ENCODE results near the gene ARAP3. TPM values are rescaled to one million over a fixed set of nuclear protein-coding genes. Genes with fewer than 3 reads are reported as not detected.

ARAP3 gene
- total RNA-seq, 1 donor from 2014 or later: 8.3 TPM

- intact Hi-C loops (cut with micrococcal nuclease): no loop called here
These were observed 32.9 kb downstream of the ARAP3 start for GRCh38 chr5:141649056-141649688.

GRCh38 chr5:141647851-141648250 is 34.2 kb downstream of the ARAP3 start:
- intact Hi-C loops (cut with micrococcal nuclease): no loop called here

- intact Hi-C loops (cut with micrococcal nuclease): no loop called here
These were observed 34.8 kb downstream of the ARAP3 start for GRCh38 chr5:141647242-141647641.

GRCh38 chr5:141646026-141646425 is 36.0 kb downstream of the ARAP3 start:
- intact Hi-C loops (cut with micrococcal nuclease): no loop called here

- intact Hi-C loops (cut with micrococcal nuclease): no loop called here
These were observed 40.3 kb downstream of the ARAP3 start for GRCh38 chr5:141641634-141642267.

GRCh38 chr5:141640698-141641097 is 41.3 kb downstream of the ARAP3 start:
- intact Hi-C loops (cut with micrococcal nuclease): no loop called here

GRCh38 chr5:141640051-141640415 is 42.0 kb downstream of the ARAP3 start:
- intact Hi-C loops (cut with micrococcal nuclease): no loop called here

GRCh38 chr5:141639357-141640050 is 42.5 kb downstream of the ARAP3 start:
- intact Hi-C loops (cut with micrococcal nuclease): loop anchor here (5.0 to 10.0 kb wide), 4 partner anchors 43 to 1237 kb away; partner anchors contain the start of genes ANKHD1, APBB3, ARAP3 and NDFIP1

- intact Hi-C loops (cut with micrococcal nuclease): loop anchor here (1.0 to 10.0 kb wide), 5 partner anchors 44 to 1236 kb away; partner anchors contain the start of genes ANKHD1, APBB3, ARAP3 and NDFIP1
These were observed 43.3 kb downstream of the ARAP3 start for GRCh38 chr5:141638771-141639170.

GRCh38 chr5:141637767-141638419 is 44.1 kb downstream of the ARAP3 start:
- intact Hi-C loops (cut with micrococcal nuclease): loop anchor here (1.0 to 10.0 kb wide), 7 partner anchors 44 to 1236 kb away; partner anchors contain the start of genes ANKHD1, APBB3, ARAP3 and NDFIP1

GRCh38 chr5:141637123-141637766 is 44.8 kb downstream of the ARAP3 start:
- intact Hi-C loops (cut with micrococcal nuclease): loop anchor here (1.0 to 10.0 kb wide), 6 partner anchors 45 to 1235 kb away; partner anchors contain the start of genes ANKHD1, APBB3, ARAP3 and NDFIP1

- intact Hi-C loops (cut with micrococcal nuclease): loop anchor here (1.0 to 10.0 kb wide), 14 partner anchors 13 to 1234 kb away; partner anchors contain the start of genes ANKHD1, APBB3, ARAP3 and FCHSD1
These were observed 45.5 kb downstream of the ARAP3 start, which contains the start of the genes HDAC3 and RELL2 for GRCh38 chr5:141636413-141637122. TSS of gene HDAC3 (minus strand) at chr5:141636849. CDS start at chr5:141636790, 59 bp downstream. TSS of gene RELL2 (plus strand) at chr5:141636997. CDS start at chr5:141638226, 1,229 bp downstream.

- intact Hi-C loops (cut with micrococcal nuclease): loop anchor here (1.0 to 10.0 kb wide), 13 partner anchors 13 to 1234 kb away; partner anchors contain the start of genes ANKHD1, APBB3, ARAP3 and FCHSD1
These were observed 46.0 kb downstream of the ARAP3 start for GRCh38 chr5:141636106-141636412.

- intact Hi-C loops (cut with micrococcal nuclease): loop anchor here (1.0 to 10.0 kb wide), 13 partner anchors 12 to 1233 kb away; partner anchors contain the start of genes ANKHD1, APBB3, ARAP3 and FCHSD1
These were observed 46.4 kb downstream of the ARAP3 start for GRCh38 chr5:141635646-141636045.

- intact Hi-C loops (cut with micrococcal nuclease): loop anchor here (5.0 to 10.0 kb wide), 4 partner anchors 48 to 1232 kb away; partner anchors contain the start of genes ANKHD1, APBB3, ARAP3 and NDFIP1
These were observed 47.3 kb downstream of the ARAP3 start for GRCh38 chr5:141634720-141635119.

- intact Hi-C loops (cut with micrococcal nuclease): loop anchor here (10.0 kb wide), 1 partner anchor 1069 kb away; the partner anchor contains the start of genes APBB3 and SLC35A4
These were observed 48.0 kb downstream of the ARAP3 start for GRCh38 chr5:141633871-141634561.

GRCh38 chr5:141632650-141633049 is 49.4 kb downstream of the ARAP3 start:
- intact Hi-C loops (cut with micrococcal nuclease): loop anchor here (10.0 kb wide), 1 partner anchor 1068 kb away; the partner anchor contains the start of genes APBB3 and SLC35A4

- intact Hi-C loops (cut with micrococcal nuclease): loop anchor here (10.0 kb wide), 1 partner anchor 1066 kb away; the partner anchor contains the start of genes APBB3 and SLC35A4
These were observed 51.4 kb downstream of the ARAP3 start for GRCh38 chr5:141630570-141631140.

Measured in T-helper 1 cell treated with Interleukin-12 subunit alpha and Interleukin-12 subunit beta and Interleukin-4 antibody, amounts not matched to agents 30 ng/mL and 1 ng/mL, for 36 hours (primary cell).